Osteoblast (primary cell): Measurements from ENCODE around the gene GPR37L1. TPM values are rescaled to one million over a fixed set of nuclear protein-coding genes. Genes with fewer than 3 reads are reported as not detected.

Experiments
- DNase-seq: peaks from one replicate; pipeline ENCODE4 v3.0.0; 2011; ENCODE audit warnings: low spot score, mixed read lengths; ENCODE audit not compliant: insufficient read length; ENCODE audit errors: missing footprints
- H2AFZ ChIP-seq: 2 replicates; pipeline ENCODE4 v1.6.0; 2011; ENCODE audit warnings: mild to moderate bottlenecking, low read length
- H3K27ac ChIP-seq: 2 replicates; pipeline ENCODE4 v1.5.1; 2011; ENCODE audit warnings: mild to moderate bottlenecking, low read depth, low read length, moderate library complexity
- H3K27me3 ChIP-seq: 2 replicates; pipeline ENCODE4 v1.6.0; 2012; ENCODE audit warnings: mild to moderate bottlenecking, control low read depth, inconsistent platforms, low read length, moderate library complexity; ENCODE audit not compliant: insufficient read depth
- H3K36me3 ChIP-seq: 2 replicates; pipeline ENCODE4 v1.5.1; 2011; ENCODE audit warnings: mild to moderate bottlenecking, low read length, control low read depth, moderate library complexity; ENCODE audit not compliant: insufficient read depth
- H3K4me1 ChIP-seq: 2 replicates; pipeline ENCODE4 v1.5.1; 2011; ENCODE audit warnings: mild to moderate bottlenecking, low read length, control low read depth, moderate library complexity; ENCODE audit not compliant: insufficient read depth
- H3K4me2 ChIP-seq: 2 replicates; pipeline ENCODE4 v1.6.0; 2011; ENCODE audit warnings: mild to moderate bottlenecking, low read length; ENCODE audit not compliant: insufficient read depth
- H3K4me3 ChIP-seq: fragments of 200-600 bp; sonication (generic); 3 replicates; pipeline ENCODE4 v1.5.1; 2012; ENCODE audit warnings: mild to moderate bottlenecking, low read length, inconsistent platforms; ENCODE audit not compliant: insufficient read depth
- H3K79me2 ChIP-seq: 2 replicates; pipeline ENCODE4 v1.6.0; 2012; ENCODE audit warnings: mild to moderate bottlenecking, low read length, control low read depth, inconsistent platforms; ENCODE audit not compliant: insufficient read depth
- H3K9me3 ChIP-seq: 2 replicates; pipeline ENCODE4 v1.5.1; 2011; ENCODE audit warnings: low read depth, low read length, control low read depth
- H4K20me1 ChIP-seq: 2 replicates; pipeline ENCODE4 v1.6.0; 2012; ENCODE audit warnings: mild to moderate bottlenecking, low read length, control low read depth; ENCODE audit not compliant: insufficient read depth
- CTCF ChIP-seq: IDR thresholded peaks from 2 replicates; pipeline ENCODE4 v1.5.1; 2011; ENCODE audit warnings: mild to moderate bottlenecking, low read depth, low read length, moderate library complexity; ENCODE audit errors: extremely low read depth
- total RNA-seq: library from RNA; depleted of rRNA; stranded (reverse); fragments of >200 nt; gene quantifications from 2 replicates; pipeline ENCODE4 v1.2.3, GENCODE V29; 2012

GPR37L1 gene
- total RNA-seq, 1 donor: not detected

GRCh38 chr1:202076050-202076511 lies 46.6 kb upstream of the GPR37L1 start:
- Histone ChIP-seq H2AFZ (no peak overlapping the region), H3K9me3 (no peaks in the 10 kb centered on the region), H3K4me2 (no peak overlapping the region), H3K4me3 (no peak overlapping the region), H3K27me3 (no peaks in the 10 kb centered on the region), H3K36me3 (no peaks in the 10 kb centered on the region), H4K20me1 (no peaks in the 10 kb centered on the region), H3K4me1 (peaks cover 15% of the 10 kb centered on the region), H3K79me2 (no peaks in the 10 kb centered on the region), H3K27ac (peak overlapping the region; percentile 24)
- TF ChIP-seq CTCF: no peak
- peak; percentile 67 for DNase-seq

- H3K27ac ChIP-seq: no peak overlapping the region
- no peak for DNase-seq
- TF ChIP-seq CTCF: no peak
Observed at GRCh38 chr1:202078241-202078640, 44.5 kb upstream of the GPR37L1 start.

GRCh38 chr1:202081992-202082391 lies 40.7 kb upstream of the GPR37L1 start:
- peaks cover 9% of the 10 kb centered on the region for H3K4me1 ChIP-seq
- no peaks in the 10 kb centered on the region for H3K79me2 ChIP-seq
- no peak overlapping the region for H2AFZ ChIP-seq
- H3K4me2 ChIP-seq: no peak overlapping the region
- DNase-seq: peak; percentile 14
- no peaks in the 10 kb centered on the region for H4K20me1 ChIP-seq
- no peak overlapping the region for H3K27ac ChIP-seq
- TF ChIP-seq CTCF: no peak
- H3K36me3 ChIP-seq: no peaks in the 10 kb centered on the region
- no peaks in the 10 kb centered on the region for H3K27me3 ChIP-seq
- no peak overlapping the region for H3K4me3 ChIP-seq
- H3K9me3 ChIP-seq: no peaks in the 10 kb centered on the region

More at GRCh38 chr1:202078241-202078640, 44.5 kb upstream of the GPR37L1 start:
- peaks cover 15% of the 10 kb centered on the region for H3K4me1 ChIP-seq
- H3K36me3 ChIP-seq: no peaks in the 10 kb centered on the region
- no peak overlapping the region for H2AFZ ChIP-seq
- no peak overlapping the region for H3K4me3 ChIP-seq
- H3K4me2 ChIP-seq: no peak overlapping the region
- no peaks in the 10 kb centered on the region for H3K27me3 ChIP-seq
- H3K79me2 ChIP-seq: no peaks in the 10 kb centered on the region
- H4K20me1 ChIP-seq: no peaks in the 10 kb centered on the region
- H3K9me3 ChIP-seq: no peaks in the 10 kb centered on the region

GRCh38 chr1:202084791-202085681 lies 37.7 kb upstream of the GPR37L1 start:
- DNase-seq: no peak
- no peak for TF ChIP-seq CTCF
- Histone ChIP-seq H3K4me2 (no peak overlapping the region), H3K27ac (no peak overlapping the region), H4K20me1 (no peaks in the 10 kb centered on the region), H3K4me1 (peaks cover 2% of the 10 kb centered on the region), H3K79me2 (no peaks in the 10 kb centered on the region), H3K9me3 (no peaks in the 10 kb centered on the region), H3K36me3 (no peaks in the 10 kb centered on the region), H2AFZ (no peak overlapping the region), H3K27me3 (no peaks in the 10 kb centered on the region), H3K4me3 (no peak overlapping the region)
